H9 (cell line): ENCODE data around the gene SLC35A5. TPM values are rescaled to one million over a fixed set of nuclear protein-coding genes. Genes with fewer than 3 reads are reported as not detected.

Source experiments
- DNase-seq: peaks from one replicate; pipeline ENCODE4 v3.0.0-alpha.2; 2017
- H2AFZ ChIP-seq: one replicate; pipeline ENCODE4 v1.6.1; 2013; ENCODE audit warnings: mild to moderate bottlenecking, low read length, control low read depth, moderate library complexity
- H2AK5ac ChIP-seq: 2 replicates; pipeline ENCODE4 v1.6.1; 2013; ENCODE audit warnings: low read length, control low read depth, mixed read lengths; ENCODE audit not compliant: insufficient read length
- H2BK120ac ChIP-seq: one replicate; pipeline ENCODE4 v1.6.1; 2013; ENCODE audit warnings: low read depth, mild to moderate bottlenecking, low read length, control low read depth, inconsistent platforms; ENCODE audit not compliant: poor library complexity, severe bottlenecking
- H2BK12ac ChIP-seq: 2 replicates; pipeline ENCODE4 v1.6.1; 2013; ENCODE audit warnings: low read length, control low read depth, mixed read lengths, low read depth; ENCODE audit not compliant: insufficient read length
- H2BK15ac ChIP-seq: 2 replicates; pipeline ENCODE4 v1.6.1; 2013; ENCODE audit warnings: low read depth, low read length, control low read depth
- H2BK20ac ChIP-seq: one replicate; pipeline ENCODE4 v1.6.1; 2013; ENCODE audit warnings: low read depth, mild to moderate bottlenecking, low read length, control low read depth, inconsistent platforms; ENCODE audit not compliant: poor library complexity, severe bottlenecking
- H2BK5ac ChIP-seq: 2 replicates; pipeline ENCODE4 v1.6.1; 2013; ENCODE audit warnings: low read length, control low read depth, mixed read lengths; ENCODE audit not compliant: insufficient read length
- H3K14ac ChIP-seq: 2 replicates; pipeline ENCODE4 v1.6.1; 2013; ENCODE audit warnings: low read length, control low read depth; ENCODE audit not compliant: insufficient read depth
- H3K18ac ChIP-seq: 2 replicates; pipeline ENCODE4 v1.6.1; 2013; ENCODE audit warnings: low read depth, mild to moderate bottlenecking, mixed read lengths, low read length, control low read depth; ENCODE audit not compliant: insufficient read length
- H3K23ac ChIP-seq: 2 replicates; pipeline ENCODE4 v1.6.1; 2013; ENCODE audit warnings: low read length, control low read depth, mixed read lengths, low read depth; ENCODE audit not compliant: insufficient read length
- H3K23me2 ChIP-seq: 2 replicates; pipeline ENCODE4 v1.6.1; 2013; ENCODE audit warnings: low read depth, mild to moderate bottlenecking, mixed read lengths, low read length, control low read depth; ENCODE audit not compliant: insufficient read length, poor library complexity, severe bottlenecking
- H3K27ac ChIP-seq: 2 replicates; pipeline ENCODE4 v1.5.1; 2013; ENCODE audit warnings: low read length, control low read depth, mixed read lengths, low read depth; ENCODE audit not compliant: insufficient read length
- H3K27me3 ChIP-seq: 2 replicates; pipeline ENCODE4 v1.6.1; 2013; ENCODE audit warnings: low read length, control low read depth, inconsistent platforms; ENCODE audit not compliant: insufficient read depth
- H3K4ac ChIP-seq: 2 replicates; pipeline ENCODE4 v1.6.1; 2013; ENCODE audit warnings: low read depth, mild to moderate bottlenecking, control low read depth, inconsistent platforms, low read length, moderate library complexity
- H3K4me1 ChIP-seq: 2 replicates; pipeline ENCODE4 v1.6.1; 2013; ENCODE audit warnings: low read length, control low read depth, inconsistent platforms; ENCODE audit not compliant: insufficient read depth
- H3K4me2 ChIP-seq: 2 replicates; pipeline ENCODE4 v1.6.1; 2013; ENCODE audit warnings: low read length, control low read depth, mixed read lengths; ENCODE audit not compliant: insufficient read length, insufficient read depth
- H3K56ac ChIP-seq: 2 replicates; pipeline ENCODE4 v1.6.1; 2013; ENCODE audit warnings: low read depth, mild to moderate bottlenecking, mixed read lengths, low read length, control low read depth; ENCODE audit not compliant: insufficient read length
- H3K79me1 ChIP-seq: 2 replicates; pipeline ENCODE4 v1.6.1; 2013; ENCODE audit warnings: low read depth, mild to moderate bottlenecking, moderate library complexity, low read length, control low read depth, inconsistent platforms; ENCODE audit not compliant: insufficient read depth, poor library complexity, severe bottlenecking
- H3K79me2 ChIP-seq: 2 replicates; pipeline ENCODE4 v1.6.1; 2013; ENCODE audit warnings: low read length, control low read depth, inconsistent platforms; ENCODE audit not compliant: insufficient read depth
- H3K9ac ChIP-seq: 2 replicates; pipeline ENCODE4 v1.6.1; 2013; ENCODE audit warnings: low read length, control low read depth, mixed read lengths; ENCODE audit not compliant: insufficient read length; ENCODE audit errors: extremely low read depth
- H3K9me3 ChIP-seq: one replicate; pipeline ENCODE4 v1.6.1; 2013; ENCODE audit warnings: low read depth, low read length, inconsistent platforms; ENCODE audit not compliant: control insufficient read depth
- H3T11ph ChIP-seq: one replicate; pipeline ENCODE4 v1.6.1; 2013; ENCODE audit warnings: mild to moderate bottlenecking, low read length, control low read depth, inconsistent platforms
- H4K20me1 ChIP-seq: one replicate; pipeline ENCODE4 v1.6.1; 2013; ENCODE audit not compliant: control insufficient read depth, insufficient read length, insufficient read depth
- H4K5ac ChIP-seq: 2 replicates; pipeline ENCODE4 v1.6.1; 2013; ENCODE audit warnings: low read depth, mild to moderate bottlenecking, mixed read lengths, low read length, control low read depth; ENCODE audit not compliant: insufficient read length
- H4K8ac ChIP-seq: replicated peaks from 2 replicates; pipeline ENCODE4 v1.6.1; 2013; ENCODE audit warnings: low read length, control low read depth, mixed read lengths, low read depth; ENCODE audit not compliant: insufficient read length
- H4K91ac ChIP-seq: 2 replicates; pipeline ENCODE4 v1.6.1; 2013; ENCODE audit warnings: low read depth, mild to moderate bottlenecking, moderate library complexity, mixed read lengths, low read length, control low read depth; ENCODE audit not compliant: insufficient read length
- H3K27ac Mint-ChIP-seq, 3 experiments: 2 replicates in 2 of 3; 3 replicates in 1 of 3; pipeline ENCODE4 v1.8.0; 2020 to 2021; ENCODE audit warnings: mixed read lengths in 3 of 3, mild to moderate bottlenecking in 1 of 3, moderate library complexity in 1 of 3
- H3K27me3 Mint-ChIP-seq: 2 replicates; pipeline ENCODE4 v1.8.0; 2021; ENCODE audit warnings: low read depth, mild to moderate bottlenecking, moderate library complexity, mixed read lengths
- H3K36me3 Mint-ChIP-seq, 3 experiments: 2 replicates in 2 of 3; 3 replicates in 1 of 3; pipeline ENCODE4 v1.8.0; 2020 to 2021; ENCODE audit warnings: low read depth in 3 of 3, mixed read lengths in 3 of 3; ENCODE audit not compliant: insufficient read depth in 1 of 3
- H3K4me1 Mint-ChIP-seq, 2 experiments: 2 replicates each; pipeline ENCODE4 v1.8.0; 2020; ENCODE audit warnings: mixed read lengths in 2 of 2
- H3K4me3 Mint-ChIP-seq, 2 experiments: 2 replicates in 1 of 2; 3 replicates in 1 of 2; pipeline ENCODE4 v1.8.0; 2020 to 2021; ENCODE audit warnings: mild to moderate bottlenecking in 2 of 2, mixed read lengths in 2 of 2, moderate library complexity in 1 of 2
- H3K9me3 Mint-ChIP-seq, 2 experiments: 2 replicates in 1 of 2; 3 replicates in 1 of 2; pipeline ENCODE4 v1.8.0; 2020; ENCODE audit warnings: mild to moderate bottlenecking in 2 of 2, mixed read lengths in 2 of 2, moderate library complexity in 1 of 2
- WGBS: extraction: QIAGEN DNeasy Blood & Tissue Kit; methylation state at CpG from one replicate; pipeline ENCODE4 v1.1.7; 2013; ENCODE audit warnings: missing lambda C conversion rate, low lambda C conversion rate, mixed read lengths; ENCODE audit not compliant: insufficient read length; ENCODE audit errors: extremely low coverage; 5-methylcytosine and 5-hydroxymethylcytosine counted together
- total RNA-seq: library from RNA; stranded (reverse); gene quantifications from 2 replicates; pipeline ENCODE4 v1.2.1, GENCODE V29; 2021
- TF ChIP-seq, protein P1 (sequence below): fragments of 200-600 bp; sonication (generic); conservative IDR thresholded peaks from 3 replicates; pipeline ENCODE4 v1.8.0; 2021; ENCODE audit warnings: antibody characterized with exemption, mild to moderate bottlenecking

SLC35A5 gene
- total RNA-seq, 1 experiment from 2014 or later = 40.0 TPM

DNA sequence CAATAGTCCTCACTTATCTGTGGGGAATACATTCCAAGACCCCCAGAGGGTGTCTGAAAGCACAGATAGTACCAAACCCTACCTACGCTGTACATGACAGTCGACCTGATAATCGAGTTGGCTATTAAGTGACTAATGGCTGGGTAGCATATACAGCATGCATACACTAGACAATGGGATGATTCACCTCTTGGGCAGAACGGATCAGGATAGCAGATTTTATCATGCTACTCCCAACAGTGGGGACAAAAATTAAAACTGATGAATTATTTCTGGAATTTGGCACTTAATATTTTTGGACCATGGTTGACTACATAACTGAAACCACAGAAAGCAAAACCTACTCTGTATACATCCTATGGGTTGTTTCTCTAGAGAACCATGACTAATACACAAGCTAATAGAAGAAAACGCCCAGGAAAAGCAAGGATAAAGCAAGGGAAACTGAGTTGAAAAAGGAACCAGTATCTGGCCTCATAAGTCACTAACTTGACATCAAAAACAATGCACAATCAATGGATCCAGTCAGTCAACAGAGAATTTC lies 15.6 kb upstream of the SLC35A5 start:
- no peaks in the 10 kb centered on the region for H3K9me3 Mint-ChIP-seq
- H3K79me2 ChIP-seq = no peaks in the 10 kb centered on the region
- H4K5ac ChIP-seq = no peak overlapping the region
- peaks cover 4 to 36% (median 15%) of the 10 kb centered on the region in 3 experiments; a peak in 6 of 7 replicates for H3K36me3 Mint-ChIP-seq
- no peak overlapping the region for H2AK5ac ChIP-seq
- H2BK5ac ChIP-seq = no peak overlapping the region
- no peak overlapping the region for H3K27ac ChIP-seq
- H3K4me3 Mint-ChIP-seq = no peak overlapping the region
- H3K27me3 ChIP-seq = no peaks in the 10 kb centered on the region
- no peak overlapping the region for H2BK15ac ChIP-seq
- no peaks in the 10 kb centered on the region for H3K23me2 ChIP-seq
- H3K56ac ChIP-seq = no peak overlapping the region
- H3K23ac ChIP-seq = no peak overlapping the region
- no peak overlapping the region for H3K4ac ChIP-seq
- H3K14ac ChIP-seq = no peak overlapping the region
- no peak overlapping the region for H3K18ac ChIP-seq
- H2AFZ ChIP-seq = no peak overlapping the region
- no peaks in the 10 kb centered on the region for H3K4me1 Mint-ChIP-seq
- TF ChIP-seq, protein P1, sequence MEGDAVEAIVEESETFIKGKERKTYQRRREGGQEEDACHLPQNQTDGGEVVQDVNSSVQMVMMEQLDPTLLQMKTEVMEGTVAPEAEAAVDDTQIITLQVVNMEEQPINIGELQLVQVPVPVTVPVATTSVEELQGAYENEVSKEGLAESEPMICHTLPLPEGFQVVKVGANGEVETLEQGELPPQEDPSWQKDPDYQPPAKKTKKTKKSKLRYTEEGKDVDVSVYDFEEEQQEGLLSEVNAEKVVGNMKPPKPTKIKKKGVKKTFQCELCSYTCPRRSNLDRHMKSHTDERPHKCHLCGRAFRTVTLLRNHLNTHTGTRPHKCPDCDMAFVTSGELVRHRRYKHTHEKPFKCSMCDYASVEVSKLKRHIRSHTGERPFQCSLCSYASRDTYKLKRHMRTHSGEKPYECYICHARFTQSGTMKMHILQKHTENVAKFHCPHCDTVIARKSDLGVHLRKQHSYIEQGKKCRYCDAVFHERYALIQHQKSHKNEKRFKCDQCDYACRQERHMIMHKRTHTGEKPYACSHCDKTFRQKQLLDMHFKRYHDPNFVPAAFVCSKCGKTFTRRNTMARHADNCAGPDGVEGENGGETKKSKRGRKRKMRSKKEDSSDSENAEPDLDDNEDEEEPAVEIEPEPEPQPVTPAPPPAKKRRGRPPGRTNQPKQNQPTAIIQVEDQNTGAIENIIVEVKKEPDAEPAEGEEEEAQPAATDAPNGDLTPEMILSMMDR = no peak
- no peak overlapping the region for H4K91ac ChIP-seq
- no CpG with 5 or more reads among the region's 5 CpGs for WGBS
- no peaks in the 10 kb centered on the region for H3K9me3 ChIP-seq
- no peak overlapping the region for H2BK20ac ChIP-seq
- no peak overlapping the region for H2BK12ac ChIP-seq
- H3K4me2 ChIP-seq = no peak overlapping the region
- no peak overlapping the region; a peak in 1 of 7 replicates for H3K27ac Mint-ChIP-seq
- H3T11ph ChIP-seq = no peak overlapping the region
- no peak overlapping the region for H4K8ac ChIP-seq
- no peaks in the 10 kb centered on the region for H4K20me1 ChIP-seq
- no peaks in the 10 kb centered on the region for H3K4me1 ChIP-seq
- no peaks in the 10 kb centered on the region for H3K27me3 Mint-ChIP-seq
- H2BK120ac ChIP-seq = no peak overlapping the region
- no peaks in the 10 kb centered on the region for H3K79me1 ChIP-seq
- H3K9ac ChIP-seq = no peak overlapping the region
- DNase-seq = no peak
